Right renal pelvis (tissue), 4 donors: ENCODE results near the gene C16orf54. TPM values are rescaled to one million over a fixed set of nuclear protein-coding genes. Genes with fewer than 3 reads are reported as not detected.
"Not testable (repeated sequence)": the region's sequence is repeated elsewhere in the genome, so short reads cannot be mapped to it uniquely, and the experiment has no call there.

Experiments used
- DNase-seq, 4 donors: peaks; one replicate each; pipeline ENCODE4 v3.0.0-alpha.2; 2013; ENCODE audit warnings: low read depth in 4 of 4, low spot score in 3 of 4, missing footprints in 1 of 4
- polyA plus RNA-seq, 4 donors: library from polyadenylated mRNA; unstranded; fragments of 120-200 nt; gene quantifications; one replicate each; pipeline ENCODE4 v1.2.1, GENCODE V29; 2013; ENCODE audit not compliant: insufficient read length in 4 of 4

Gene C16orf54
- polyA plus RNA-seq, 4 donors, result 0.19 to 0.28 (median 0.22) TPM

GRCh38 chr16:29710227-29711219, 35.3 kb downstream of the C16orf54 start:
- peak in 3 of 4 donors; percentile 31 to 50 (median 48) for DNase-seq

- DNase-seq, result not testable (repeated sequence)
Measured at GRCh38 chr16:29709657-29710056, 36.1 kb downstream of the C16orf54 start.

- no peak for DNase-seq
Measured at GRCh38 chr16:29708917-29709600, 36.7 kb downstream of the C16orf54 start.

GRCh38 chr16:29707160-29707559, 38.6 kb downstream of the C16orf54 start:
- DNase-seq, result not testable (repeated sequence)

GRCh38 chr16:29705030-29705429, 40.8 kb downstream of the C16orf54 start:
- DNase-seq, result no peak

- DNase-seq, result no peak
Measured at GRCh38 chr16:29702269-29702668, 43.5 kb downstream of the C16orf54 start.

- DNase-seq, result no peak
Measured at GRCh38 chr16:29701214-29701555, 44.6 kb downstream of the C16orf54 start.

- peak in 3 of 4 donors; percentile 51 to 55 (median 54) for DNase-seq
Measured at GRCh38 chr16:29700253-29700987, 45.4 kb downstream of the C16orf54 start.

GRCh38 chr16:29699324-29700219, 46.2 kb downstream of the C16orf54 start:
- DNase-seq, result no peak

- no peak for DNase-seq
Measured at GRCh38 chr16:29698484-29699323, 47.1 kb downstream of the C16orf54 start.

- no peak for DNase-seq
Measured at GRCh38 chr16:29698042-29698441, 47.7 kb downstream of the C16orf54 start.

- DNase-seq, result no peak
Measured at GRCh38 chr16:29697391-29697790, 48.4 kb downstream of the C16orf54 start.

- no peak for DNase-seq
Measured at GRCh38 chr16:29696881-29697331, 48.9 kb downstream of the C16orf54 start.

- DNase-seq, result not testable (repeated sequence)
Measured at GRCh38 chr16:29695675-29696074, 50.1 kb downstream of the C16orf54 start.

- no peak for DNase-seq
Measured at GRCh38 chr16:29694384-29695195, 51.2 kb downstream of the C16orf54 start.

- DNase-seq, result not testable (repeated sequence)
Measured at GRCh38 chr16:29692606-29693005, 53.2 kb downstream of the C16orf54 start.
